HFFc6 (cell line): Measurements from ENCODE around the gene CHRNA4. TPM values are rescaled to one million over a fixed set of nuclear protein-coding genes. Genes with fewer than 3 reads are reported as not detected.

ENCODE experiments used
- DNase-seq: peaks from one replicate; pipeline ENCODE4 v3.0.0-alpha.2; 2018
- H3K27ac Mint-ChIP-seq: 2 replicates; pipeline ENCODE4 v1.8.0; 2020; ENCODE audit warnings: mild to moderate bottlenecking, mixed read lengths
- H3K27me3 Mint-ChIP-seq: 2 replicates; pipeline ENCODE4 v1.8.0; 2021; ENCODE audit warnings: mild to moderate bottlenecking, moderate library complexity, mixed read lengths; ENCODE audit not compliant: insufficient read depth
- H3K36me3 Mint-ChIP-seq: 2 replicates; pipeline ENCODE4 v1.8.0; 2021; ENCODE audit warnings: low read depth, mixed read lengths
- H3K4me1 Mint-ChIP-seq: 2 replicates; pipeline ENCODE4 v1.8.0; 2020; ENCODE audit warnings: low read depth, mixed read lengths
- H3K4me3 Mint-ChIP-seq: 2 replicates; pipeline ENCODE4 v1.8.0; 2020; ENCODE audit warnings: mild to moderate bottlenecking, moderate library complexity, mixed read lengths
- H3K9me3 Mint-ChIP-seq: 2 replicates; pipeline ENCODE4 v1.8.0; 2020; ENCODE audit warnings: mild to moderate bottlenecking, mixed read lengths
- total RNA-seq, 6 experiments: library from RNA; stranded (reverse); fragmentation: NEBNext Ultra II Directional; extraction: Animal tissue kit (Norgen Biotek cat#: 25700); gene quantifications; 2 replicates in 1 of 6; 3 replicates in 5 of 6; pipeline ENCODE4 v1.2.3, GENCODE V29; 2021
- TF ChIP-seq, protein P1 (sequence below): fragments of 200-600 bp; sonication (generic); IDR thresholded peaks from 2 replicates; pipeline ENCODE4 v1.5.0; 2021; ENCODE audit warnings: antibody characterized with exemption, mild to moderate bottlenecking

CHRNA4 gene
- total RNA-seq, 6 experiments from 2014 or later, result not detected

DNA sequence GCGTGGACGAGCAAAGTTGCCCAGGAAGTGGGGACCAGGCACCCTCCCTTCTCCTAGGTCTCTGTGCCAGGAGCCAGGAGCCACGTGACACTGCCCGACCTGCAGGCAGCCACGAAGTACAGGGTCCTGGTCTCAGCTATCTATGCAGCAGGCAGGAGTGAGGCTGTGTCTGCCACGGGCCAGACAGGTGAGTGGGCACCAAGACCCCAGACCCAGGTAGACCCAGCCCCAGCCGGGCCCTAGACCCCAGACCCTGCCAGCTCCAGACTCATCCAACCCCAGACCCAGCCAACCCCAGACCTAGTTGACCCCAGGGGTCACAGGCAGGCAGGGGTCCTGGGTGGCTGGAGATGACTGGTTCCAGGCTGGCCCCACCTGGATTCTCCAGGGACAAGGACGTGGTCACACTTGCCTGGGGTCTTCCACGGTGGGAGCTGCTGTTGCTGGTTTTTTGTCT, 47.1 kb downstream of the CHRNA4 start:
- no peaks in the 10 kb centered on the region for H3K4me1 Mint-ChIP-seq
- no peak for DNase-seq
- peaks cover 4% of the 10 kb centered on the region for H3K27me3 Mint-ChIP-seq
- no peaks in the 10 kb centered on the region for H3K36me3 Mint-ChIP-seq
- H3K4me3 Mint-ChIP-seq, result no peak overlapping the region
- no peak overlapping the region for H3K27ac Mint-ChIP-seq
- H3K9me3 Mint-ChIP-seq, result no peaks in the 10 kb centered on the region
- TF ChIP-seq, protein P1, sequence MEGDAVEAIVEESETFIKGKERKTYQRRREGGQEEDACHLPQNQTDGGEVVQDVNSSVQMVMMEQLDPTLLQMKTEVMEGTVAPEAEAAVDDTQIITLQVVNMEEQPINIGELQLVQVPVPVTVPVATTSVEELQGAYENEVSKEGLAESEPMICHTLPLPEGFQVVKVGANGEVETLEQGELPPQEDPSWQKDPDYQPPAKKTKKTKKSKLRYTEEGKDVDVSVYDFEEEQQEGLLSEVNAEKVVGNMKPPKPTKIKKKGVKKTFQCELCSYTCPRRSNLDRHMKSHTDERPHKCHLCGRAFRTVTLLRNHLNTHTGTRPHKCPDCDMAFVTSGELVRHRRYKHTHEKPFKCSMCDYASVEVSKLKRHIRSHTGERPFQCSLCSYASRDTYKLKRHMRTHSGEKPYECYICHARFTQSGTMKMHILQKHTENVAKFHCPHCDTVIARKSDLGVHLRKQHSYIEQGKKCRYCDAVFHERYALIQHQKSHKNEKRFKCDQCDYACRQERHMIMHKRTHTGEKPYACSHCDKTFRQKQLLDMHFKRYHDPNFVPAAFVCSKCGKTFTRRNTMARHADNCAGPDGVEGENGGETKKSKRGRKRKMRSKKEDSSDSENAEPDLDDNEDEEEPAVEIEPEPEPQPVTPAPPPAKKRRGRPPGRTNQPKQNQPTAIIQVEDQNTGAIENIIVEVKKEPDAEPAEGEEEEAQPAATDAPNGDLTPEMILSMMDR, result no peak

- Mint-ChIP-seq H3K27me3 (peaks cover 4% of the 10 kb centered on the region), H3K4me1 (no peaks in the 10 kb centered on the region), H3K4me3 (no peak overlapping the region), H3K27ac (no peak overlapping the region), H3K9me3 (no peaks in the 10 kb centered on the region), H3K36me3 (no peaks in the 10 kb centered on the region)
- no peak for DNase-seq
- TF ChIP-seq, protein P1, result no peak
These were observed 47.7 kb downstream of the CHRNA4 start for GRCh38 chr20:63313349-63314014.

- TF ChIP-seq, protein P1, result no peak
- Mint-ChIP-seq H3K4me3 (no peak overlapping the region), H3K9me3 (no peaks in the 10 kb centered on the region), H3K27me3 (peaks cover 4% of the 10 kb centered on the region), H3K27ac (no peak overlapping the region), H3K4me1 (no peaks in the 10 kb centered on the region), H3K36me3 (no peaks in the 10 kb centered on the region)
- no peak for DNase-seq
These were observed 48.3 kb downstream of the CHRNA4 start for GRCh38 chr20:63312690-63313348.

- Mint-ChIP-seq H3K27ac (no peak overlapping the region), H3K4me1 (no peaks in the 10 kb centered on the region), H3K36me3 (no peaks in the 10 kb centered on the region), H3K9me3 (no peaks in the 10 kb centered on the region), H3K4me3 (no peak overlapping the region), H3K27me3 (peaks cover 4% of the 10 kb centered on the region)
- TF ChIP-seq, protein P1, result no peak
- DNase-seq, result no peak
These were observed 48.9 kb downstream of the CHRNA4 start for GRCh38 chr20:63312273-63312672.

GRCh38 chr20:63311833-63312243, 49.3 kb downstream of the CHRNA4 start:
- DNase-seq, result no peak
- Mint-ChIP-seq H3K4me3 (no peak overlapping the region), H3K9me3 (no peaks in the 10 kb centered on the region), H3K27me3 (peaks cover 4% of the 10 kb centered on the region), H3K4me1 (no peaks in the 10 kb centered on the region), H3K27ac (no peak overlapping the region), H3K36me3 (no peaks in the 10 kb centered on the region)
- TF ChIP-seq, protein P1, result no peak
